GM19043 (cell line): ENCODE measurements around the gene GRIP2.

Experiments
- ATAC-seq: cut with Tn5 transposase; IDR thresholded peaks from one replicate; pipeline ENCODE4 v1.9.1; 2021; ENCODE audit warnings: low read depth; ENCODE audit not compliant: unreplicated experiment

GRIP2 gene

DNA sequence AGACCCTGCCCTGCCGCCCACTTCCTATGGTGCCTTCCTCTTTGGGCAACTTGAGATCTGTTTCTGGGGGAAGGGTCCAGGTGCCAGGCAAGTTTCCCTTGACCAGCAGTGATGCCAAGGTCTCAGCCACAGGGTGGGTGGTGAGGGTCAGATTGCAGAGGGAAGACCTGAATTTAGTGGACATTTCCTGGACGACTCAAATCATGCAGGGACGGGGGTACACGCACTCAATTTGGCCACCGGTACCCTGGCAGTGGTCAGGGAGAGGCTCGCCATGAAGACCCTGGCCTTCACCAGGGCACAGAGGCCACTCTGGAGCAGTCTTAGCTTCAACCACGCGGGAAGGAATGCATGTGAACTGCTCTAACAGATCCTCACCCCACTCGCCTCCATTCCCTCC, 1.5 kb upstream of the GRIP2 start:
- no peak for ATAC-seq

GRCh38 chr3:14540821-14541385, 761 bp upstream of the GRIP2 start:
- no peak for ATAC-seq

- no peak for ATAC-seq
These were observed 779 bp downstream of the GRIP2 start for GRCh38 chr3:14539384-14539741.

DNA sequence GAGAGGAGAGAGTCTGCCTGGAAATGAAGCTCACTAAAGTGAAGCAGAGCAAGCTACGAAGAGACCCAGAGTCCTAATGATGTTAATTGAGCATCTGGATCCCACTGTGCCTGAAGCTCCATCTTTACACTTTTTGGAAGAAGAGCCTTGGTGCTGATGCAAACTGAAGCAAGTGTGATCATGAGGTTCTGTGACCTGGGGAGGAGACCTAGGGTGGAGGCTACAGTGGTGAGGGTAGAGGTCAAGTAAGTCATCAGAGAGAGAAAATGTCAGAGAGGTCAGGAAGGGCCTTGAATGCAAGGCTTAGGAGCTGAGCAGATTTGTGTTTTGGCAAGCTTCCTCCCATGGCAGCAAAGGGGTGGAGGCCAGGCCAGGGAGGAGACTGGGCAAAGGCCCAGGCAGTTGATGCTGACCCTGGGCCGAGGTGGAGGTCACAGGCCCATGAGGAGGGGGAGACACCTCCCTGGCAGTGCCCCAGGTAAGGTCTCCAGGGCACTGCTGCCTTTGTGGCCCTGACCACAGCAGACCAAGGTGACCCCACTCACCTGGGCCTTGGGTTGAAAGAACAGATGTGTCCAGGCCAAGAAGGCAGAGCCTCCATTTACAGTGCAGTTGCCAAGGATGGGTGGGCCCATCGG, 1.6 kb downstream of the GRIP2 start:
- ATAC-seq, result no peak

GRCh38 chr3:14537590-14538450, 2.3 kb downstream of the GRIP2 start:
- no peak for ATAC-seq

GRCh38 chr3:14536837-14537589, 3.1 kb downstream of the GRIP2 start:
- no peak for ATAC-seq

- ATAC-seq, result no peak
These were observed 3.9 kb downstream of the GRIP2 start for GRCh38 chr3:14536055-14536815.

GRCh38 chr3:14535616-14536015, 4.5 kb downstream of the GRIP2 start:
- no peak for ATAC-seq

DNA sequence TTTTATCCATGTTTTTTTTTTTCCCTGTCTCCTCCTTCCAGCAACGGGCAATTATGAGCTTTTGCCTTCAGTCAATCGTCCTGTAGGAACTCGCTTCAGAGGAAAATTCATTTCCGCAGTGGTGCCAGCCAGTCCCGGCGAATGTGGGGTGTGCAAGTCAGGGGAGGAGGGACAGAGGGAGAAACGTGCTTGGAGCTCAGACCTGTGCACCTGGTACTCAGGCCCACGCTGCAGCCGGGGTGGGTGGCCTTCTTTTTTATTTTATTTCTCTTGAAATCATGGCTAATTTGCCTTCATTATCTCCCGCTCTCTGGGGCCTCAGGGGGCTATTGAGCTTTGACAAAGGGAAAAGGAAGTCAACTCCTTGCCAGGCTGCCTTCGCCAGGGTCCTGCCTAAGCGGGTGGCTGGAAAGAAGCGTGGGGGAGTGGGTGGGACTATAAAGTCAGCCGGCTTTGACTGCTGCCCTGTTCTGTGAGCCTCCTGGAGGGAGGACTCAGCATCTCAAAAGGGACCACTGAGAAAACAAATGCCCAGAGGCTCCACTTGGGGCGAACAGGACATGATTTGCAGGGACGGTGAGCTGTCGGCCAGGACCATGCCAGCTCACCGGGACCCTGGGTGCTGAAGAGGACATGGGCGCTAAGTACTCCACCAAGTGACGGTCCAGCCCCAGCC, 5.5 kb downstream of the GRIP2 start:
- ATAC-seq, result no peak

GRCh38 chr3:14533457-14533958, 6.6 kb downstream of the GRIP2 start:
- ATAC-seq, result no peak

DNA sequence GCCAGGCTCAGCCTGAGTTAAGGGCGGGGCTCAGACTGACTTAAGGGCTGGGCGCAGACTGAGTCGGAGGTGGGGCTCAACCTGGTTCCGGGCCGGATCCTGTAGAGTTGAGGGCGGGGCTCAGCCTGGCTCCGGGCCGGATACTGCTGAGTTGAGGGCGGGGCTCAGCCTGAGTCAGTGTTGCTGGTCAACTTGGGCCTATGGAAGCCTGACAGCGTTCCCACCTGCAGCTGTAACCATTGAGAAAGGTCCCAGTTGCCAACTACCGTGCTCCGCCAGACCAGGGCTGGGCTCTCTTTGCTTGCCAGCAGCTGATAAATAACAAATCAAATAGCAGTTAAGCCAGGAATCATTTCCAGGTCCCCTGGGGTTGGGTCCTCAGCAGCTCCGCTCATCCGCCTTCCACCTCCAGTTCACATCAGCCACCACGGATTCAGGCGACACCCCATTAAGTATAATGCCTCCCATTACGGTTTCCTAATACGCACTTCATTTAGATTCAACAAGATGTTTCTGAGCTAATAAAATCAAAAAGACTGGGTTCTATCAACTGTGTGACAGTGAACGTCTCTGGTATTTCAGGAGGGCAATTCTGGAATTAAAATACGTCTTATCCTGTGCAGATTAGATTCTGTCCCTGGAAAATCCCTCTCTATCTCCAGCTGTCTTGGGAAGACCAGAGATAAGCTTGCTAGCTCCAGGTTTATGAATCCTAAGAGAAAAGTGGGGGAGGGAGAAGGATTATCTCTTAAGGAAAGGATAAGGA, 7.3 kb downstream of the GRIP2 start:
- ATAC-seq, result no peak

DNA sequence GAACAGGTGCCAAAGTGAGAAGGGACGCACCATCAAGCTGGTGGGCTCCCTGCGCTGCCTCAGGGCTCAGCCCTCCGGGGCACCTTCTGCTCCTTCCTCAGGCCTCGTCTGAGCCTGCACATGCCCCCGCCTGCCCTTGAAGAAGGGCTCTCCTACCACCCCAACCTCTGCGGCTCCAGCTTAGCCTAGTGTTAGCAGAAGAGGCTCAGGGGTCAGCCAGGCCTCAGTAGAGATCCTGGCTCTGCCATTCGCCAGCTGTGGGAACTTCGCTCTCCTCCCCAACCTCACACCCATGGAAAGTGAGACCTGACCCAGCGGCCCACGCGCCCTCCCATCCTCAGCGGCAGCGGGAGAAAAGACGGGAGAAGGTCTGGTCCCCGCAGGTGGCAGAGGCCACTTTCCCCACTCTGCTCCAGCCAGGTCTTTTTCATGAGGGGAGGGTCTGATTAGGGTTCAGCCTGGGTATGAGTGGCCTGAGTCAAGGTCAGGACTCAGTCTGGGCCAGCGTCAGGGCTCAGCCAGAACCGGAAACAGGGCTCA, 8.2 kb downstream of the GRIP2 start:
- ATAC-seq, result no peak

GRCh38 chr3:14528081-14528480, 12.1 kb downstream of the GRIP2 start:
- no peak for ATAC-seq

DNA sequence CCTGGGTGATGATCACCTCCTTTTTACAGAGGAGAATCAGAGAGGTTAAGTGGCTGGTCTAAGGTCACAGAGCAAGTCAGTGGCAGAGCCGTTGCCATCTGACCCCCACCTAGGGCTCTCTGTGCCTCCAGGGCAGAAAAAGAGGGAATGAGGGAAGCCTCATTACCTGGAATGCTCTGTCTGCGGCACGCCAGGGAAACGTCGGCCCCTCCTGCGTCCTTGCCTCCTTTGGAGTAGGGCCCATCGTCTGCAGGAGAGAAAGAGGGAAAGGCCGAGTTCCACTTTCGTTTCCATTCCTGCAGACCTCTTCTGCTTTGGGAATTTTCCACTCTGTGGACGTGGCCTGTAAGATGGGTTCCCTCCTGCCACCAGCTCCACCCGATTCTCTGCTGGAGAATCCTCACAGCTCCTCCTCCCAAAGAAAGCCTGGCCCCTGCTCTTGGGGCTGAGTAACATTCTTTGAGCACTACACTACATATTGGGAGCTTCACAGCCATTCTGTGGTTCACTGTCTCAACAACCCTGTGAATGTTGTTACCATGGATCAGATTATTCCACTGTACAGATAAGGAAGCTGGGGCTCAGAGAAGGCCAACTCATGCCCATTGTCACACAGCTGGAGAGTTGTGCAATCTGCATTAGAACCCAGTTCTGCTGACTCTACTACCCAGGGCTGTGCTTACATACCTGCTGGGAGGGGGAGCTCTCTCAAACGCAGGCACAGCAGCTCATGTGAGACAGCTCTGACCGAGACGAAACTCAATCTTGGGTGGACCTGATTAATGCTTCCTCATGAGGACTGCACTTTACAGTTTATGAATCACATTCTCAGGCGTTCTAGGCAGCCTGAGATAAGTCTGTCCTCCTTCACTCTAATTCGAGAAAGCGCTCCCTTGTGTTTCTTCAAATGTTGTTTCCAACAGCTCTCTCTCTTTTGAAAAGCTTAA, 14.2 kb downstream of the GRIP2 start:
- ATAC-seq, result no peak

- ATAC-seq, result no peak
These were observed 15.1 kb downstream of the GRIP2 start for GRCh38 chr3:14524920-14525660.

- no peak for ATAC-seq
These were observed 15.8 kb downstream of the GRIP2 start for GRCh38 chr3:14524311-14524711.

- ATAC-seq, result no peak
These were observed 16.4 kb downstream of the GRIP2 start for GRCh38 chr3:14523792-14524191.
